ENCODE data around the gene LGALS1.

Gene LGALS1

DNA sequence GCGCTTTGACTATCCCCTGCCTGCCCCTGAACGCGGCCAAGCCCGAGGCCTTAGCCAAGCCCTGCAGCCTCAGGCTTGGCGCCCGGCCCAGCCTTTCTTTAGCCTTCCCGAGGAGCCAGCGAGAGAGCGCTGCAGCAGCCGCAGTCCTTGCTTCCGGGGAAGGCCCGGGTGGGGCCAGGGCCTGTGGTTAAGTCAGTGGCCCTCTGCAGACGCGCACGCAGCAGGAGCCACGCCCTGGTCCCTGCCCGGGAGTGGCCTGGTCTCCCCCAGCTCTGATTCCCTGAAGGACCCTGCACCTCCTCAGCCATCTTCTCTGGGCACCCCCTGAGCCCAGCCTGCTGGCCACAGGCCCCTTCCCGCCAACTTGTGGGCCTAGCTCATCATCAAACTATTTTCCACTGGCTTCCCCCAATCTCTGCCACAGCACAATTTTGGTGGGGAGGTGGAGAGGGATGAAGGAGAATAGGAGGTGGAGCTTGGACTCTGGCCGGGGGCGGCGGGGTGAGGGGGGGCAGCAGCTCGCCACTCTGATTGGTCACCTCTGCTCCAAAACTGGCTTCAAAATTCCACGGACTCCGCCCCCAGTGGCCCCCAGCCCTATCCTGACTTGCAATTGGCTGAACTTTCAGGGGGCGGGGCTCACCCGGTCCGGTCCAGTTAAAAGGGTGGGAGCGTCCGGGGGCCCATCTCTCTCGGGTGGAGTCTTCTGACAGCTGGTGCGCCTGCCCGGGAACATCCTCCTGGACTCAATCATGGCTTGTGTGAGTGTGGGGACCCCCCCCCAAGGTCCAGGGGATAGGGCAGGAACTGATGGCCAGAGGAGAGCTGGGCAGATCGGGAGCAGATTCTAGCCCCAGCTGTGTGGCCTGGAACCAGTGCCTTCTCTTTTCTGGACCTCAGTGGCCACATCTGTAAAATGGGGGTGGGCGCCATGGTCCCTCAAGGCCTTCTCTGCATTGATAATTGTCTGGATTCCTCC is at the start of gene LGALS1:
LGALS1 (plus strand) TSS at position 686 of the 979 bp plus-strand sequence; CDS start at position 753, 67 bp downstream.
- FAIRE-seq (no peak), DNase-seq (ENCODE audit: insufficient read length, low spot score) (peak; percentile 84)

DNA sequence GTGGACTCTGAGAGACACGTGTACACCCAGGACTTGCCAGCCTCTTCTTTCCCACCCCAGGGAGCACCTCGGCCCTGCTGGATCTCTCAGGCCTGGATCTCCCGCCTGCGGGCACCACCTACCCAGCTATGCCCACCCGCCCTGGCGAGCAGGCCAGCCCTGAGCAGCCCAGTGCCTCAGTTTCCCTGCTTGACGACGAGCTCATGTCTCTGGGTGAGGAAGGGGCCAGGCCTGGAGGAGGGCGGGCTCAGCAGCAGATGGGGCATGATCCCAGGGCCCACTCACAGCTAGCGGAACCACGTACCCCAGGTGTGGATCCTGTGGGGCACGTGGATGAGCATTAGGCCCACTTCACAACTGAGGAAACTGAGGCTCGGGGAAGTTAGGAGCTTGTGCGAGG is 49.7 kb upstream of the LGALS1 start:
- DNase-seq (ENCODE audit: insufficient read length, low spot score) (no peak), FAIRE-seq (no peak)

DNA sequence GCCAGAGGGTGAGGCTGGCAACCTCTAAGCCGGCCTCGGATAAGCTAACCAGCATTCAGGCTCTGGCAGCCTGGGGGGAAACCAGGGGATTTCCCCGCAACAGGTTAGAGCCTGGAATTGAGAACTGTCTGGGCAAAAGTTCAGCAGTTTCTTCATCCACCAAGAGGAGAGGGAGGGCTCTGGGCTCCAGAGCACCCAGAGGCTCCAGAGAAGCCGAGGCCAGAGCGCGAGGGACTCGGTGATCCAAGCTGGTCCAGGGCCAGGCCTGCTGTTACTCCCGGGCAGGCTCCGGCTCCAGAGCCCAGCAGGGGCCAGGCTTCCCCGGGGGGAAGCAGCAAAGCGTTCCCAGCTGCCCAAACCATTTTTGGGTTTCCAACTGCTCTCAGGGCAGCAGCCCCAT is 49.3 kb upstream of the LGALS1 start:
- FAIRE-seq: no peak
- no peak for DNase-seq (ENCODE audit: insufficient read length, low spot score)

DNA sequence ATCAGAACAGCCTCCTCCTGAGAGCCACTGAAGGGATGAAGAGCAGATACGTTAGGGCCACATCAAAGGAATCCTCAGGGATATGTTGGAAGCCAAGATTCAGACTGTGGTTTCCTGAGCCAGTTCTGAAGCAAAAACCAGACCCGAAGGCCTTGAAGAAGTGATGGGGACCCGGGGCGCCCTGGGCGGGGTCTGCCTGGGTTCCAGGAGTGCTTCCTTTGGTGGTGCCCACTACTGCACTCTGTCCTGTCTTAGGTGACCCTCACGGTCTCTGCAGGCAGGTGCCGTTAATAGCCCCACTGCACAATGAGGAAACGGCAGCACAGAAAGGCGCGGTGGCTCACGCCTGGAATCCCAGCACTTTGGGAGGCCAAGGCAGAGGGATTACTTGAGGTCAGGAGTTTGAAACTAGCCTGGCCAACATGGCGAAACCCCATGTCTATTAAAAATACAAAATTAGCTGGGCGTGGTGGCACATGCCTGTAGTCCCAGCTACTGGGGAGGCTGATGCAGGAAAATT is 48.8 kb upstream of the LGALS1 start:
- DNase-seq (ENCODE audit: insufficient read length, low spot score) (no peak), FAIRE-seq (no peak)

DNA sequence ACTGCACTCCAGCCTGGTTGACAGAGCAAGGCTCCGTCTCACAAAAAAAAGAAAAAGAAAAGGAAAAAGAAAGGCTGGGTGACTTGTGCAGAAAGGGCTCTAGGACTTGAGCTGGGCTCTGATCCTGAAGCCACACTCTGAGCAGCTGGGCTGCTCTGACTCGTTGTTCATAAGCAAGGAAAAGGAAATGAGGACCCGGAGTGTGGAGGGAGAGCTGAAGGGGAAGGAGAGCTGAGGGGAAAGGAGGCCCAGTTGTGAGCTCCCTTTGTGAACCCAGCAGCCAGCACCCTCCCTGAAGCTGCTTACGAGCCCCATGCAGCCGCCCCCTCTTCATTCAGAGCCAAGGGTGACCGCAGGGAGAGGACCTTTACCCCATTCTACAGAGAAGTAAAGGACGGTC is 48.3 kb upstream of the LGALS1 start:
- FAIRE-seq: no peak

DNA sequence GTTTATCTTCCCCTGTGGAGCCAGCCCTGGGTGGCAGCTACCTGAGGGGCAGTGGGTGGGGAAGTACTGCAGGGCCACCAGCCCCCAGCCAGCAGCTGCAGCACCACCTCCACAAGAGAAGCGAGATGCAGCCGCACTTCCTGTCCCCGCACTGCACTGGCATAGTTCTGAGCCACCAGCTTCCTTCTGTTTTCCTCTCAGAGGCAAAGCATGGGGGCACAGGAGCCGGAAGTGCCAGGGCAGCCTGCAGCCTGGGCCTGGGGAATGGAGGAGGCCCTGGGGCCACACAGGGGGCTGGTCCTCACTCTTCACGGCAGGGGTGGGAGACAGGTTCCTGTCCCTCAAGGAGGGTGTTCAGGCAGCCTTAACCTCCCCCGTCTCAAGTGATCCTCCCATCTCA is 47.9 kb upstream of the LGALS1 start:
- DNase-seq (ENCODE audit: insufficient read length, low spot score): no peak
- no peak for FAIRE-seq

More for the DNA sequence above, 48.3 kb upstream of the LGALS1 start:
- no peak for DNase-seq (ENCODE audit: insufficient read length, low spot score)

DNA sequence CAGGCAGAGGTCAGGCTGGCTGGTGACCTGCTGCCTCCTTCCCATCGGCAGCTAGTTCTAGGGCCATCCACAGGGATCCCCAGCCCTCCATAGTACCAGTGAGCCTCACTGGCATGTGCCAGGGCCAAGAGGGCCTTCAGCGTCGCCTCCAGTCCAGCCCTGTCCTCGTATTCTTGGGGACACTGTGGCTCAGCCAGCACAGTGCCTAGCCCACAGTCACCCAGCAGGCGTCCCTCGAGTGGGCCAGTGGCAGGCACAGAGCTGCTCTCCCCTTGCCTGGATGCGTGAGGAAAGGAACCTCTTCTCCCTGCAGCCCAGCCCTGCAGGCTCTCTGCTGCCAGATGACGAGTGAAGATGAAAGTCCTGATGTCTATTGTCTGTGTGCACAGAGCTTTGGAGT is 46.6 kb upstream of the LGALS1 start:
- FAIRE-seq (no peak), DNase-seq (ENCODE audit: insufficient read length, low spot score) (no peak)

DNA sequence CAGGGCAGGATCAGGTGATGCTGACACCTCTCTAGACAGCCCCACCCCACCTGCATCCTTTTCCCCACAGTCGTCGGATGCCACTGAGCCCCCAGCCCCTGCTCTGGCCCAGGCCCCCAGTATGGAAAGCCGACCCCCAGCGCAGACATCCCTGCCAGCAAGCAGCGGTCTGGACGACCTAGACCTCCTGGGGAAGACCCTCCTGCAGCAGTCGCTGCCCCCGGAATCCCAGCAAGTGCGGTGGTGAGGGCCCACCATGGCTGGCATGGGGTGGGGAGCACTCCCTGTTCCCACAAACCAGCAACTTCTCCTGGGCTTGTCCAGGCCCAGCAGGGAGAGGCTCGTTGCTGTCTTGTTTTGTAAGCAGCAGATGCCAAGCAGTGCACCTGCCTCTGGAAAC is 45.5 kb upstream of the LGALS1 start:
- FAIRE-seq (no peak), DNase-seq (ENCODE audit: insufficient read length, low spot score) (no peak)

DNA sequence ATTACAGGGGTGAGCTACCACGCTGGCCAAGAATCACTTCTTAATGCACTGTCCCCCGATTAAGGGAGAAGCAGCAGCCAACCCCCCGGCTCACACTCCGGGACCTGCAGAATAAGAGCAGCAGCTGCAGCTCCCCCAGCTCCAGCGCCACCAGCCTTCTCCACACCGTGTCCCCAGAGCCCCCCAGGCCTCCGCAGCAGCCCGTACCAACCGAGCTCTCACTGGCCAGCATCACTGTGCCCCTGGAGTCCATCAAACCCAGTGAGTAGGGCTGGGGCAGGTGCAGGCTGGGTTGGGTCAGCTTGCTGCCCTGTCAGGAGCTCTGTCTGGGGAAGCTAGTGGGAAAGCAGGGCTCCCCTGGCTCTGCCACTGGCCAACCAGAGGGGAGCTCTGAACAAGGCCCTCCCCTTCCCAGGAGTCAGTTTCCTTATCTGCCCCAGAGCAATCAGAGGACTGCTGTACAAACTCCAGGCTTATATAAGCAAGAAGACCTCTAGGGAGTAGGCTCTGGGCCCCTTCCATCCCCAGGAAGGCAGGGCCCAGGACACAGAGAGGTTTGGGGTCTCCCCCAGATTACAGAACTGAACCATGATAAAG is 44.5 kb upstream of the LGALS1 start:
- no peak for DNase-seq (ENCODE audit: insufficient read length, low spot score)
- no peak for FAIRE-seq

DNA sequence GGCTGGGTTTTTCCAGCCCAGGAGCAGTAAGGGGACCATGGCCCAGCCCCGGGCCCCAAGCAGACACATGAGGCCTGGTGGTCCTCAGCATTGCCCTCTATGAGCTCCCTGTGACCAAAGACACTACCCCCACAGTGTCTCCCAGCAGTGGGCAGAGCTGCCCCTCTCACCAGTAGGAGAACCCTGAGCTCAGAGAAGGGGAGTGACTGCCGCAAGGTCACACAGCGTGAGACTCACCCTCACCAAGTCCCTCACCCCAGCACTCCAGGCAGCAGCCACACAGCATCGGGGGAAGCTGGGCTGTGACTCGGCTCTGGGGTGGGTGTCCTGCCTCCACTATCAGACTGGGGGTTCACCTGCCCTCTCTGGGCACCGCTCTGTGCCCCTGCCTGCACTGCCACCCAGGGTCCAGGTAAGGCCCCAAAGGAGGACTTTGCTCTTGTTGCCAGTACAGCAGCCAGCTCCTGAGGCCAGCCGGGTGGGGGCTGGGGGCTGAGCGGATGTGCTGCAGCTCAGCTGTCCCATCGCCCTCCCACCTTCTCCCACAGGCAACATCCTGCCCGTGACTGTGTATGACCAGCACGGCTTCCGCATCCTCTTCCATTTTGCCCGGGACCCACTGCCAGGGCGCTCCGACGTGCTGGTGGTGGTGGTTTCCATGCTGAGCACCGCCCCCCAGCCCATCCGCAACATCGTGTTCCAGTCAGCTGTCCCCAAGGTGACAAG is 43.8 kb upstream of the LGALS1 start:
- DNase-seq (ENCODE audit: insufficient read length, low spot score) (no peak), FAIRE-seq (no peak)

DNA sequence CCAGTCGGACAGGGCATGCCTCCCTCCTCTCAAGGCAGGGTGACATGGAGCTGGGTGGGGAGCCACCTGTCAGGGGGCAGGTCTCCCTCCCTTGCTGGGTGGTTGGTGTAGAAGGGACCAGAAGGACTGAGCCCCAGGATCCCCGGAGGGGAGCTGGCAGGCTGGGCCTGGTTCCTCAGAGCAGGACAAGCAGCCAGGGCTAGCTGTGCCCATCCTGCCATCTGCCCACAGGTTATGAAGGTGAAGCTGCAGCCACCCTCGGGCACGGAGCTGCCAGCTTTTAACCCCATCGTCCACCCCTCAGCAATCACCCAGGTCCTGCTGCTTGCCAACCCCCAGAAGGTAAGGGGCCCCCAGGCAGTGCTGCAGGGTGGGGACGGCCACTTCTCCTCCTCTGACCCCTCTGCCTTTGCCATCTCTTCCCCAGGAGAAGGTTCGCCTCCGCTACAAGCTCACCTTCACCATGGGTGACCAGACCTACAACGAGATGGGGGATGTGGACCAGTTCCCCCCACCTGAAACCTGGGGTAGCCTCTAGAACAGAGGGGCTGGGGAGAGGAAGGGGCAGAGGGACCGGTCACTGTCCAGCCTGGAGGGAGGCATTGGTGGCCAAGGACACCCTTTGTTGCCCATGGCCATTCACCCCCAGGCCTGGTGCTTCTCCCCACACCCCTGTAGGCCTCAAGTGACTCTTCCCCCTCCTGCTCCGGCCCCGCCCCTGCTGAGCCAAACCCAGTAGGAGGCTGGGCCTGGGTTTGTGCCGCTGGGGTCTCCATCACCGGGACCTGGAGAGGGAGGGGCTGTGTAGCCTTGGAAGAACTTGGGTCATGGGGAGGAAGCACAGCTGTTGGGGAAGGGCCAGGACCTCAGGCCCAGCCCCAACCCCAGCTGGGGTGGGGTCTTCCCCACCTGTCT is 43.0 kb upstream of the LGALS1 start:
- no peak for FAIRE-seq
- DNase-seq (ENCODE audit: insufficient read length, low spot score): no peak

DNA sequence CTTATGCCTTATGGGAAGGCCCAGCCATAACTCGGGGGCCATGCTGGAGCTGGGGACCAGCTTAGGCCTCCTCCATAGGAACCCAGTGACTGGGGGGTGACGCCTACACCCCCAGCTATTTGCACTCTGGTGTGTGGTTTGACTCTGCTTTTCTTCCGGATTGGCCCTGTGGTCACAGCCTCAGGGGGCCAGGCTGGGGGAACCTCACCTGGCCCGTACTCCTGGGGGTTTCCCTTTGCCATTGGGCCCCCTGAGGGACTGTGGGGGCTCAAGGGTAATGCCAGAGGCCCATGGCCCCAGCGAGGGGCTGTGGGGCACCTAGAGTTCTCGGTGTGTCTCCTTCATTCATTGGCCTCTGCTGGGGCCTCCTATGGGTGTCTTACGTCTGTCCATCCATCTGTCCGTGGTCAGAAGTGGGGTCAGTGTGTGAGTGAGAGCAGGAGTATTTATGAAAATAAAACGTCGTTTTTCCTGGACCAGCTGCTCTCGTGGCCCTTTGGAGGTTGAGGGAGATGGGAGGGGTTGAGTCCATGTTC is 42.3 kb upstream of the LGALS1 start:
- DNase-seq (ENCODE audit: insufficient read length, low spot score) (no peak), FAIRE-seq (no peak)

DNA sequence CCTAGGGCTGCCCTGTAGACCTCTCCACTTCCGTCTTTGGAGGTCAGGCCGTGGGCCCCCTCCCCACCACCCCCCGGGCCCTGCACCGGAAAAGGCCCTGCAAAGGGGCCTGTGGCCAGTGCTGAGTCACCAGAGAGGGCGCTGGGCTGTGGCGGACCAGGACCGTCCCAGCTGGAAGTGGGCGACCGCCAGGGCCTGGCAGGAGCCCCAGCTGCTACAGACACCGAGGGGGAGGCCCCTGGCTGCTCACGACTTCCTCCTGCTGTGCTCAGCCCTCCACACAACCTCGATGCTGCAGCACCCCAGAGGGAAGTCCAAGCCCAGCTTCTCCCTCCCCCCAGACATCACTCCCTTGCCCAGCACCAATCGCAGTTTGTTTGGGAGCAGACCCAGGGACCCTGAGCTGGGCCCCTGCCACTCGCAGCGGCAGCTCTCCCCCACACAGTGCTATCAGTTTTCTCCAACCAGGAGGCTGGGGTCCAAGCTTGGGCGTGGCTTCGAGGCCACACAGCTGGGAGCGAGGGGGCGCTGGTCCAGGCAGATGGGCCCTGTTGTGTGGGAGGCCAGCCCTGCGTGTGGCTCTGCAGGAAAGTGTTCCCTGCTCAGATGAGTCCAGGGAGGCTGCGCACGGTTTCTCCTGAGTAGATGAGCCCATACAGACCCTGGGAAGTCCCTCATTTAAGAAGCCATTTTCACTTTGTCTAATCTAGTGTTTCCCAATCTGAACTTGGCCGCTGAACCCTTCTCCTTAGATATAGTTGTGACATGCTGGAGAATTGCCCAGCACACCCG is 41.6 kb upstream of the LGALS1 start:
- FAIRE-seq: no peak
- DNase-seq (ENCODE audit: insufficient read length, low spot score): no peak

DNA sequence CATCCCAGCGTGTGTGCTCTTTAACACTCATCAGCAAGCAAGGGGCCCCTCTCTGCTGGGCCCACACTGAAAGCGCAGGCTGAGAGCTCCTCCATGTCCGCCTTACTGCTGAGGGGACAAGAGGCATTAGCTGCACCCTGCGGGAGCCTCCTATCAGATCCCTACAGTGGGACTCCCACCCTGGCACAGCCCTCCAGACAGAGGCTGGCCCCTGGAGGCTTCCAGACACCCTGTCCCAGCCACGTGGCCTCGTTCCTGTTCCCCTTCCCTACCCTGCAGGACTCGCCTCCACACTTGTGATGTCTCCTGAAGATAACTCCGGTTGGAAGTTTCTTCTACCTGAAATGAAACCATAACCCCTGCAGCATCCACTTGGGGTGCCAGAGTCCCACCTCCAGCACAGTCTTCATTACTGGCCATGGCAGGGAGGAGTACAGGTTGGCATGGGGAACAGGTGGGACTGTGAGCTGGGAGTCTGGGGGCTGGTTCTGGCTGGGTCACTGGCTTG is 41.0 kb upstream of the LGALS1 start:
- DNase-seq (ENCODE audit: insufficient read length, low spot score) (no peak), FAIRE-seq (no peak)

DNA sequence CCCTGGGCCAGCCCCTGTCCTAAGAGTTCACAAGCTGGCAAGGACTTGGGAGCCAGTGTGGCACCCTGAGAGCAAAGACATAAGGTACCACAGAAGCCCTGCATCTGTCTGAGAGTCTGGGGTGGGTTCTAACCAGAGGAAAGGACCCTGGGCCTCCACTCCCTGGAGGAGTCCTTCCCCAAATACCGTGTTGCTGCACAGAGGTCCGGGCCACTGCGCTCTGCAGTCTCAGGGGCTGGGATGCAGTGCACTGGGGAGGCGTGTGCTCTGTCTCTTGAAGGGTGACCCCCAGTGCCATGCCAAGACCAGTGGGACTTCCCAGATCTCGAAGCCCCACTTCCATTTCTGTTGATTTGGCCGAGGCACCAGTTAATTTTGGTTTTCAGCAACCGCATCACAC is 40.3 kb upstream of the LGALS1 start:
- no peak for DNase-seq (ENCODE audit: insufficient read length, low spot score)

DNA sequence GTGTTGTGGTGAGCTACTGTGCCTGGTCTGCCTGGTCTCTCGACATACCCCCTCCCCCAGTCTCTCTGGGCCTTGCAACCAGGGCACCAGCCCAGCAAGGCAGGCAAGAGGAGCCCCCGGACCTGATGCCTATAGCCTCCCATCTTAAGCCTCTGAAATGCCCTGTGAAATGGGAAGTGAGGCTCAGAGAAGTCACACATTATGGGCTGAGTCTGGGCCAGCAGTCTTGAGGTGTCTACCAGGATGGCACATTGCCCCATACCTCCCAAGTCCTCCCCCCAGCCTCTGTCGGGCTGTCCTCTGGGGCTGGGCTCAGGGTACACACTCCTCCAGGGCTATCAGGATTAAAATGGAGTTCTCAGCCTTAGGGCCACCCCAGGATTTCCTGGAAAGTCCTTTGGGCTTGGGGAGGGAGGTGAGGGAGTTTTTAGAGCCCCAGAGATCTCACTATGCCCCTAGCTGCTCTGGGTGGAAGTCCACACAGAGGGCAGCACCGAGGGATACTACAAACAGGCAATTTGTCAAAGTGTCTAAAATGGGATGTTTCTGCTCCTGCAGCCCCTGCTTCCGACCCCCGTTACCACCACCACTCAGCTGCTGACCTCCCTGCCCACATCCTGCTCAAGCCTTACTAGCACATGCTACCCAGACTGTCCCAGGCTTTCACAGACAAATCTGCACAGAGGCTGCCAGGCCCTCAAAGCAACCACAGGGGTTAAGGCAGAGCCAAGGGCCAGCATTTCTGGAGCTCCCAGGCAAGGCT is 39.1 kb upstream of the LGALS1 start:
- FAIRE-seq: no peak
- no peak for DNase-seq (ENCODE audit: insufficient read length, low spot score)

More for the DNA sequence above, 40.3 kb upstream of the LGALS1 start:
- FAIRE-seq: no peak

DNA sequence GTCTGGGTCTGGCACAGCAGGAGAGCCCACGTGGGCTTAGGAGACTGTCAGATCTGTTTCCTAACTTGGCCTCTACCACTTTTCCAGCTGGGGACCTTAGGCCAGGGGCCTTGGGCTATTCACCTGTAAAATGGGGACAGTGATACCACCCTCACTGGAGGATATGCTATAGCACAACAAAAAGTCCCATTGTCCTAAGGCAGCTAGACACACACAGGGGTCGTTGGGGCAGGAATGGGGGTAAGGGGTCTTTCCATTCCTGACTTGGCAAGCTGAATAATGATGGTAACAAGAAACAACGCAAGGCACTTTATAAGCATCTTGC is 38.5 kb upstream of the LGALS1 start:
- no peak for FAIRE-seq
- DNase-seq (ENCODE audit: insufficient read length, low spot score): no peak

DNA sequence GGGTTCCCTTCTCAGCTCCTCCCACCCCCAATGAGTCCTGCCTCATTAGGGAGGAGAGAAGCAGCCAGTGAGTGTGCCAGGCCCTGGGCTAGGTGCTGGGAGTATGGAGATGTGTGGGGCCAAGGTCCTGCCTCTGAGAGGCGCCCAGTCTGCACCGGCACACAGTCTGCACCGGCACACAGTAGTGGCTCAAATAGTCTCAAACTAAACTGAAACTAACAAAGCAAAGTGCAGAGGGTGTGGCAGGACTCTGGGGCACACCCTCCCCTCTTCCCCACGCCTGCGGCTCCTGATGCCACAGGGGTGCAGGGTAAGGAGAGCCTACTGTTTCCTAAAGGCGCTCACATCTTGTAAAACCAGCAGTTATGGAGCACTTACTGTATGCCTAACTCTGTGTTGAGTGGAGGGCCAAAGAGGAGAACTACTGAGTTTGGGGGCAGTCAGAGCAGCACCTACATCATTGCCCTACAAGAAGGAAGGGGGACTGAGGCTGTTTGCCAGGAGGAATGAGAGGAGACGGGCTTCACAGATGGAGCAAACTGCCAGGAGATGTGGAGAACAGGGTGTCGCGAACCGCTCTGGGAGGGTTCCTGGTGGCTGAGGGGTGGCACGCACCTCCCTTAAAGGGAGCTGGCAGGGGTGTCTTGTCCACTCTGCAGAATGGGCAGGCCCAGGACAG is 36.9 kb upstream of the LGALS1 start:
- DNase-seq (ENCODE audit: insufficient read length, low spot score) (no peak), FAIRE-seq (no peak)

Measured in HTR-8/SVneo (cell line).